Mesangial cell (primary cell): Measurements from ENCODE around the gene EIF4H. TPM values are rescaled to one million over a fixed set of nuclear protein-coding genes. Genes with fewer than 3 reads are reported as not detected.

Experiments
- total RNA-seq: library from RNA; depleted of rRNA; stranded (reverse); fragments of >200 nt; gene quantifications from 2 replicates; pipeline ENCODE4 v1.2.3, GENCODE V29; 2015

The EIF4H gene
- total RNA-seq, result 260 and 303 TPM in 2 replicates

GRCh38 chr7:74173866-74174605 lies at the start of gene EIF4H:
EIF4H (plus strand) TSS chr7:74174356; CDS start chr7:74174384, 28 bp downstream.

Other genes with a start within 250 kb of the EIF4H start
- gene ELN, start 146.2 kb upstream of the EIF4H start, total RNA-seq, result 0.38 TPM in 1 of 2 replicates, not detected in the other
- 77.9 and 94.3 TPM in 2 replicates for gene LIMK1, start 90.6 kb upstream of the EIF4H start, total RNA-seq
- 0.25 and 1.1 TPM in 2 replicates for gene LAT2, start 35.6 kb downstream of the EIF4H start, total RNA-seq
- 15.2 and 52.0 TPM in 2 replicates for gene RFC2, start 80.0 kb downstream of the EIF4H start, total RNA-seq
- 21.2 and 43.4 TPM in 2 replicates for gene CLIP2, start 115.1 kb downstream of the EIF4H start, total RNA-seq